G401.6 (cell line): ENCODE measurements around the gene EPS15.
"Not testable (repeated sequence)": the region's sequence is repeated elsewhere in the genome, so short reads cannot be mapped to it uniquely, and the experiment has no call there.

ENCODE experiments used
- FAIRE-seq: peaks from 2 replicates; lab custom pipeline; 2012; peaks lifted over from hg19 to GRCh38; lab: Jason Lieb, UNC

Gene EPS15

DNA sequence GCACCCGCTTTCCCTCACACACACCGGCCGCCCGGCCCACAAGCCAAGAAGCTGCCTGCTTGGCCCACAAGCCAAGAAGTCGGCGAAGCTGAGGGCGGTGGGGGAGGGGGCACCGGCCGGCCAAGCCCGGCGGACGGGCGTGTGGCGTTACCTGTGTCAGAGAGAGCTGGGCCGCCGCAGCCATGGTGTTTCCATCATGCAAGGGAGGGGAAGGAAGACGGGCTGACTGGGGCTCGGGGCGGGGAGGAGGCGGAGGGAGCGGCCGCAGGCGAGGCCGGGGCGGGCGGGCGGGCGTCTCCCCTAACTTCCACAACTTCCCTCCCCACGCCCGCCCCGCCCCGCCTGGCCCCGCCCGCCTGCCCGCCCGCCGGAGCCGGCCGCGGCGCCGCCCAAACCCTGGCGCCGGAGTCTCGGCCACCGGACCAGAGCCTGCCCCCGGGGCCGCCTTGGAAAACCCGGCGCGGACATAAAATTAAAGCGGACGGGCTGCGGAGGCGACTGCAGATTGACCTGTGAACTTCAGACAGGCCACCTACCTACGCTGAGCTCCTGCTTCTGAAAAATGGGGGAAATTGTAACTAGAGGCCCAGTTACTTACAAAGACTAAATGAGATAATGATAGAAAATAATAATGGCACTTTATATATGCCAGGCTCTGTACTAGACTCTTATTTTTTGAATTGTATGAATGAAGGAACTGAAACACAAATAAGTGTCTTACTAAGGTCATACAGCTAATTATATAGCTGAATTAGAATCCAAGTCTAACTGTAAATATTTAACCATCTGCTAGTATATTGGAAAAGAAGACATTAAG is at the start of gene EPS15:
Gene EPS15 (minus strand): TSS at position 219 of the 817 bp plus-strand sequence. CDS start 35 bp downstream, at position 184.
- no peak for FAIRE-seq

DNA sequence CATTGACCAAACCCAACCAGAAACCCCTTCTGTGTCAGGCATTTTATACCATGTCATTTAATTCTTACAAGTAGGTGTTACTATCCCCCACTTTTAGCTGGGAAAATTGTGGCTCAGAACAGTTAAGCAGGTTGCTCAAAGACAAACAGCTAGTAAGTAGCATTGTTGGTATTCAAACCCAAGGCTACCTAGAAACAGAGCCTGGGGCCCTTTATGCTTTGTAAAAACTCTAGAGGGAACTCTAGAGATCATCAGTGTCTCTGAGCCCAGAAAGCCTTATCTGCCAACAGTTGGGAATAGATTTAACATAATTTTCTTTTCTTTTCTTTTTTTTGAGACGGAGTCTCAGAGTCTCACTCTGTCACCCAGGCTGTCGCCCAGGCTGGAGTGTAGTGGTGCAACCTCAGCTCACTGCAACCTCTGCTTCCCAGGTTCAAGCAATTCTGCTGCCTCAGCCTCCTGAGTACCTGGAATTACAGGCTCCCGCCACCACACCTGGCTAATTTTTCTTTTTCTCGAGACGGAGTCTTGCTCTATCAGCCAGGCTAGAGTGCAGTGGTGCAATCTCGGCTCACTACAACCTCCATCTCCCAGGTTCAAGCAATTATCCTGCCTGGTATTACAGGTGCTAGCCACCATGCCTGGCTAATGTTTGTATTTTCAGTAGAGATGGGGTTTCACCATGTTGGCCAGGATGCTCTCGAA is 49.3 kb upstream of the EPS15 start:
- FAIRE-seq: no peak

- peak; percentile 3 for FAIRE-seq
Measured at GRCh38 chr1:51567653-51568052, 48.6 kb upstream of the EPS15 start.

DNA sequence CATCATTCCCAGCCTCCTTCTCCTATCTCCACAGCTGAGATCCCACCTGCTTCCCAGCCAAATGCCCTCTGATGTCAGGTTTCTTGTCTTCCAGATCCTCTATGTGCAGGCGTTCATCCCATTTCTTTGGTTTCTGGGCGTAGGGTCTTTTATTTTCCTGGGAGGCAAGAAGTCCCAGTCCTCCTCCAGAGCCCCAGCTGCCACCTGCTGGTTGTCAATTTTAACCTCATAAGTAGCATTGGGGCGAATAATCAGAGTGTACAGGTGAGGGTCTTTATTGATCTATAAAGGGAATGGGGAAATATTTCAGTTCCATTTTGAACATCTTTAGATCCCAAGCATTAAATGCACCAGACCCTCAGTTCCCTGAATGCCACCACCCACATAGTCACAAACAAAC is 47.2 kb upstream of the EPS15 start:
- no peak for FAIRE-seq

- no peak for FAIRE-seq
Measured at GRCh38 chr1:51565009-51565408, 45.9 kb upstream of the EPS15 start.

DNA sequence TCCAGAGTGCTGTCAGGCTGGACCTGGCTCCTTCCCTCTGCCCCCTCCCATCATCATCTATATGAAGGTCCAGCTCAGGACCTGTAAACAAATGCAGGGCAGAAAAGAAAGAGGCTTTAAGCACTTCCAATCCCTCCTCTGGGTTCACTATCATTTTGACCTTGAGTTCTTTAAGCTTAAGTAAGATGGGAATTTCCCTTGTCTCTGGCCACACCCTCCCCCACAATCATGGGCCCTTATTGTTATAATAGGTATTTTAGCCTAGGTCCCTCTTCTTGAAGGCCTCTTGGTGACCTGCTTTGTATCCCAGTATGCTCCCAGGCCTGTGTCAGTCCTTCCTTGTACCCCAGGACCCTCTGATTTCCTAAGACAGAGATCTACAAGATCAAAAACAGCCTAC is 45.1 kb upstream of the EPS15 start:
- FAIRE-seq: no peak

- no peak for FAIRE-seq
Measured at GRCh38 chr1:51561702-51562101, 42.6 kb upstream of the EPS15 start.

- not testable (repeated sequence) for FAIRE-seq
Measured at GRCh38 chr1:51560895-51561294, 41.8 kb upstream of the EPS15 start.

DNA sequence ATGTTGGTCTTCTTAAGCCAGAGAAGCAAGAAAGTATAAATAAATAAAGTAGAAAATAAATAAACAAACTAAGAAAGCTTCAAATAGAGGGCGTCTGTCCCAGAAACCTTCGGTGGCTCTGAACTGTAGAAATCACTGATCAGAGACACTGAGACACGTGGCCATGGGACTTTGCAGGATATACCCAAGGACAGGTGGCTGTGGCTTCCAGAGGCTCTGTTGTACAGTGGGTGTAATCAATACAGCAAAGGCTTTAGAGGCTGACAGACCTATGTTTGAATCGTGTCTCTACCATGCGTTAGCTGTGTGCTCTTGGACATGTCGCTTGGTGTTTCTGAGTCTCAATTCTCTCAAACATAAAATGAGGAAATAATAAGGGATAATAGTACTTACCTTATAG is 41.0 kb upstream of the EPS15 start:
- no peak for FAIRE-seq

GRCh38 chr1:51559501-51559900 is 40.4 kb upstream of the EPS15 start:
- peak; percentile 70 for FAIRE-seq

DNA sequence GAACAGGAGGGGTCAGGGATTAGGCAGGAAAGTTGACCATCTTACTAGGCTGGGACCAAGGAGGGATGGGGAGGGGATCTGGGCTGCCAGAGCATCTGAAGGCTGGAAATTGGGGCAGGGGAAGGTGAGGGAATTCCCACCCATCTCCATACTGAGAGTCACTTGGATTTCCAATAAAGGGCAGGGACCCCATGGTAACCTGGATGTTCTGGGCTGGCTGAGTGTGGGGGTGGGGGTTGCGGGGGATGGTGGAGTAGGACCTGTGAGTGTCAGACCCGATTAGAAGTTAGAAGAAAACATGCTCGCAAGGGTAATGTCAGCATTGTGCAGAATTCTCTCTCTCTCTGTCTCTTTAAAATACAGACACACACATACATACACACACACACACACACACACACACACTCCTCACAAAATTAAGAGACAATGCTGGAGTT is 40.0 kb upstream of the EPS15 start:
- FAIRE-seq: no peak

DNA sequence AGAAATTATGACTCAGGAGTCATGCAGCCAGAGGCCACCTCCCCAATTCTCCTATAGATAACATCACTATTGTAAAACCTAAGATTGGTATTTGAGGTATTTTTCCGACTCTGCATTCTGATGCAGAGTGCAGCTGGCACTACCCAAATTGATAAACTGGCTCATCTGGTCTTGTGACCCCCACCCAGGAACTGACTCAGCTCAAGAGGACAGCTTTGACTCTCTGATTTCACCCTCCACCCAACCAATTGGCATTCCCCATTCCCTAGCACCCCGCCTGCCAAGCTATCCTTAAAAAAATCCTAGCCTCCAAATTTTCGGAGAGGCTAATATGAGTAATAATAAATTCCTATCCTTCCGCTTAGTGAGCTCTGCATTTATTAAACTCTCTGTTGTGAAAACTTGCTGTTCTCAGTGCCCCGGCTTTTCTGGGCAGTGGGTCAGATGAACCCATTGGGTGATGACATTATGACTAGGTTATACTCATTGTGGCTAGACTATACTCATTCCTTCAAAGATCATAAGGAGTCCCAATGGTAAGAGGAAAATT is 39.4 kb upstream of the EPS15 start:
- FAIRE-seq: peak; percentile 34

GRCh38 chr1:51557168-51557567 is 38.1 kb upstream of the EPS15 start:
- FAIRE-seq: peak; percentile 52

GRCh38 chr1:51555866-51556619 is 37.0 kb upstream of the EPS15 start:
- FAIRE-seq: no peak

GRCh38 chr1:51553911-51554310 is 34.8 kb upstream of the EPS15 start:
- FAIRE-seq: no peak

DNA sequence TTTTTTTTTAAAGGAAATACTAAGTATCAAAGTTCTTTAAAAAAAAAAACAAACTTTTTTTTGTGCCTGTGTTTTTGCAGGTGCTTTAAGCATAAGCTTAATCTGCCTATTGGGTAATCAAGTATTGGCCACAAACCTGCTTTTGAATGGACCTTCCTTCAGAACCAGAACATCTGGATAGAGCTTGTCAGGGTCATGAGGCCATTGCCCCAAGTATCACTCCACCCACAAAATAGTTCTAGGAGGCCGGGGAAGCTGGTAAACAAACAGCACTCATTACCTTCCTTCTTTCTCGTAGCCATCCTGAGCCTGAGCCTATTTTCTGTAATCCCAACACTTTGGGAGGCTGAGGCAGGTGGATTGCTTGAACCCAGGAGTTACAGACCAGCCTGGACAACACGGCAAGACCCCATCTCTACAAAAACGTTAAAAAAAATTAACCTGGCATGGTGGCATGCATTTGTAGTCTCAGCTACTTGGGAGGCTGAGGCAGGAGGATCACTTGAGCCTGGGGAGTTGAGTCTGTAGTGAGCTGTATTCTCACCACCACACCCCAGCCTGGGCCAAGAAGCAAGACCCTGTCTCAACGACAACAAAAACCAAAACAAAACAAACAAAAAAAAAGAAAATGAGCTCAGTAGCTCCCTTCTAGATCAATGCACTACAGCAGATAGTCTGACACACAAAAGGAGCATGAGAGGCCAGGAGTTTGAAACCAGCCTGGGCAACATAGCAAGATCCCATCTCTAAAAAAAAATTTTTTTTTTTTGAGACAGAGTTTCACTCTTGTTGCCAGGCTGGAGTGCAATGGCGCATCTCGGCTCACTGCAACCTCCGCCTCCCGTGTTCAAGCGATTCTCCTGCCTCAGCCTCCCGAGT is 34.1 kb upstream of the EPS15 start:
- no peak for FAIRE-seq

GRCh38 chr1:51551848-51552296 is 32.8 kb upstream of the EPS15 start:
- no peak for FAIRE-seq

GRCh38 chr1:51551081-51551480 is 32.0 kb upstream of the EPS15 start:
- FAIRE-seq: no peak

GRCh38 chr1:51549901-51550300 is 30.8 kb upstream of the EPS15 start:
- FAIRE-seq: no peak

GRCh38 chr1:51549016-51549619 is 30.1 kb upstream of the EPS15 start:
- FAIRE-seq: no peak

DNA sequence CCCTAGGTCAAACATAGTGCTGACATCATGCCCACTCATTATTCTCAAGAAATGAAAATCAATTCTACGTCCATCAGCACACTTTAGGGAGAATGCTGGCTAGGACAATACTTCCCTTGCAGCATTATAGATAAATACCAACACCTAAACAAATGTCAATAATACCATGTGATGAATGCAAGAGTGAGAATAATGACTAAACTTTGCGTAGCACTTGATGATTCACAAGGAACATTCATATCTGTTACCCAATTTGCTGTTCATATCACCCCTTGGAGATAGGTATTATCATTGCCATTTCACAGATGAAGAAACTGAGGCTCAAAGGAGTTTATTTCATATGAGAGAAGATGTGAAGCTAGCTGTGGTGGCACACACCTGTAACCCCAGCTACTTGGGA is 24.8 kb upstream of the EPS15 start:
- no peak for FAIRE-seq
